NCI-H526 treated with DMSO at 0.1 percent for 48 hours (cell line): ENCODE data around the gene CSNK1A1L.

Experiments
- DNase-seq: peaks from one replicate; lab custom pipeline; 2025; lab: John Stamatoyannopoulos, UW

CSNK1A1L gene

GRCh38 chr13:37105251-37105714, at the start of gene CSNK1A1L:
CSNK1A1L (minus strand) TSS chr13:37105664; CDS start chr13:37105256, 408 bp downstream.
- DNase-seq, result no peak

DNA sequence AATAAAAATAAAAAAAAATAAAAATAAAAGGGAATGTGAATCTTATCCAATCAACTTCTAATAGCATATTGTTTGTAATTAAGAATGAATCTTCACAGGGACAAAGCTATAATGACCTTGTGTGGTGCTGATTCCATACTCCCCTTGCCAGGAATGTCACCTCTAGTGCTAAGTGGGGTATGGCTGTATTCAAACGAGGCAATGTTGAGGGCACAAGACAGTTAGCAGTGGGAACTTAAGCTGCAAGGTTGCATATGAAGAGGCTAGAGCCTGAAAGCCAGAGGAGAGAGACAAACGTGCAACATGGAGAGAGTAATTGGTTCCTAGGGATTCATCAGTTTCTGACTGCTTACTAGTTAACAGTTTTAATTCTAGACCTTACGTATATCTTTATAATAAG, 43.9 kb upstream of the CSNK1A1L start:
- no peak for DNase-seq

DNA sequence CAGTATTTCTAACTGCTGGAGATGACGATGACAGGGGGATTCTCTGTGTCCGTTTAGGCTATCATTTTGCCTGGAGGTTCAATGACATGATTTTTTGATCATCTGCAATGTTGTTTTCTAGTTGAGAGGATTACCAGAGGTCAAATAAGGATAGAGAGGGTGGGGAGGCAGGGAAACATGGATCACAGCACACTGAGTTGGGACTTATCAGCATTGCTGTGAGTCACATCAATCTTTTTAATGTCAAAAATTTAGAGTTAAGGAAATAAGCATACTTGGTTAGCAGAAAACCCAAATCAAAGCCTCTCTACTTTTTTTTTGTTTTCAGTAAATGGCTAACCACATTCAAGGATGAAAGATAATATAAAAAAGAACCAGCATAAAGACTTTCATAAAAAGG, 43.0 kb upstream of the CSNK1A1L start:
- DNase-seq, result no peak

GRCh38 chr13:37144661-37145060, 39.2 kb upstream of the CSNK1A1L start:
- DNase-seq, result no peak

GRCh38 chr13:37143911-37144310, 38.4 kb upstream of the CSNK1A1L start:
- DNase-seq, result no peak

DNA sequence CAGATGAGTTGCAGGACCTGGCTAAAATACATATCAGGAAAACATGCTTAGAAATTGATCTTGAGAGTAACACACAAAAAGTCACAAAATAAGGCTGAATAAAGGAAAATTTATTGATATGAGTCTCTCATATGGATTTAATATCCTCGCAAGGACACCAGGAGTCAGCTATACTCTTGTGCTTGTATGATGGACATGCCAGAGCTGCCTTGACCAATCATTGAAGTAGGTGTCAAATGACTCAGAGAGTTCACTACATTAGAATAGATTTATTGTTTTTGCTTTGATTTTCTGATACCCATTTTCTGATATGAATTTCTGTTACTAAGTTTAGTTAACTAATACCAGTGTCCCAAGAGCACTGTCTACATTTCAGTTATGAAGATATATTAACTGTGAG, 37.4 kb upstream of the CSNK1A1L start:
- DNase-seq, result no peak

DNA sequence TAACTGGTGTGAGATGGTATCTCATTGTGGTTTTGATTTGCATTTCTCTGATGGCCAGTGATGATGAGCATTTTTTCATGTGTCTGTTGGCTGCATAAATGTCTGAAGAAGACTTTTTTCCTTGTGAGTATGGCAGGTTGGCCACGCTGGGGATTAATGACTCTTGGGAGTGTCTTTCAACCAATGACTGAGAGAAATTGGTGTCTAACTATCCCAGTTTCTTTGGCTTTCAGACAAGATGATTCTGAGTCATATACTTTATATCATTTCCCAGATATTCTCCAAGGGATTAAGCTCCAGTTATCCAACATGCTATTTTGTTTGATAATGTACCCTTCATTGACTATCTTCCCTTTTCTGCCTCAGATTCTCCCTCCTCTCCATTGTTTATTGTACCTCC, 35.5 kb upstream of the CSNK1A1L start:
- DNase-seq, result no peak

DNA sequence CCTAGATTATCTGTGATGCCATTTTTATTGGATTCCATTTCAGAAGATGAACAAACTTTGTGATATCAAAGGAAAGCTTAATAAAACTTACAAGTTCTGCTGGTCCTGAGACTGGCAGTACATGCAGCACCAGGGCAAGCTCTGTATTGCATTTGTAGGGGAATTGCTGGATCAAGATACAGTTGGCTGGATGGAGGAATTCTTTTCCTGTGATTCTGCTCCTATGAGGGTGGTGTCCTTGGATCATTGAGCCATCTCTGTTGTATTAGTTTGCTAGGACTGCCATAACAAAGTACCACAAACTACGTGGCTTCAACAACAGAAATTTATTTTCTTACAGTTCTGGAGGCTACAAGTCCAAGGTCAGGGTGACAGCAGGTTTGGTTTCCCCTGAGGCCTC, 33.9 kb upstream of the CSNK1A1L start:
- no peak for DNase-seq

GRCh38 chr13:37138926-37139325, 33.5 kb upstream of the CSNK1A1L start:
- no peak for DNase-seq

GRCh38 chr13:37138169-37138568, 32.7 kb upstream of the CSNK1A1L start:
- no peak for DNase-seq

- DNase-seq, result no peak
These were observed 31.2 kb upstream of the CSNK1A1L start for GRCh38 chr13:37136633-37137032.

DNA sequence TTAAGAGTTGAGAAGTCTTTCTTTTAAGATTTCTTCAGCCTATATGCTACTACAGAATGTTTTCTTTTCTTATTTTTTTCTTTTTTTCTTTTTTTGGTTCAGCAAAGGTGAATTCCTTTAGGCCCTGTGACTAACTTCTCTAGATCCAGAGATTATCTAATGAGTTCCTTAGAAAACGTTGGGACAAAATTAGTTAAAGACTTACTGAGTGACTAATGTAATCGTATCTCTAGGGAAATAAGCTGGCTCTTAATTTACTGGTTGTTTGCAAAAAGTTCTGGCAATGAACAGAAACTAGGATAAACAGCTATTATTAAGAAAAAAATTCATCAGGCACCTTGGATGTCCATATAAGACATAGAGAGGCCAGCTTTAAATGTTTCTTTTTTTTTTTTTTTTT, 30.7 kb upstream of the CSNK1A1L start:
- DNase-seq, result no peak

DNA sequence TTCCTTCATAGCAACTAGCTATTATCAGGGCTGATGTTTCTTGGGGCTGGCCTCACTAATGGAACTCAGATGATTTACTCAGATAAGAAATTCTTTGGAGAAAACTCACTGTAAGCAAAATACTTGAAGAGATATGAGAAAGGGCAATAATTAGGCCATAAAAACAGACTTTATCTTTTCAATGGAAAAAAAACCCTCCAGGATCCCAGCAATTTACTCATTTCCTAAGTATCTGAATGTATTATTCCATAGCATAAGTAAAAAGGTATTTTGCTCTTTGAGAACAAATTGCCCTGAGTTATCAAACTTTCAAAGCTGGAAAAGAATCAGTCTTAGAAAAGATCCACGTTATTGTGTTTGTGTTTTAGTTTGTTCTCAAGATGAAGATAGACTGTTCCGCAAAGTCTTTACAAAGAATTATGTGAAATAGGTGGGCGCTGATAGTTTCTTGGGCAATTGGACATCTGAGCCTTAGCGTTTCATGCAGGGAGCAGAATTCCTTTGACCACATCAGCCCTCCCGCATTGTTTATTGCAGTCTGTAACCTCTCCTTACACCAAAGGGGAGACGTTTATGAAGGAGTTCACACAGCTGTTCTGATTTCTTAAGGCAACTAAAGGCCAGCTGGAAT, 29.1 kb upstream of the CSNK1A1L start:
- DNase-seq, result no peak

DNA sequence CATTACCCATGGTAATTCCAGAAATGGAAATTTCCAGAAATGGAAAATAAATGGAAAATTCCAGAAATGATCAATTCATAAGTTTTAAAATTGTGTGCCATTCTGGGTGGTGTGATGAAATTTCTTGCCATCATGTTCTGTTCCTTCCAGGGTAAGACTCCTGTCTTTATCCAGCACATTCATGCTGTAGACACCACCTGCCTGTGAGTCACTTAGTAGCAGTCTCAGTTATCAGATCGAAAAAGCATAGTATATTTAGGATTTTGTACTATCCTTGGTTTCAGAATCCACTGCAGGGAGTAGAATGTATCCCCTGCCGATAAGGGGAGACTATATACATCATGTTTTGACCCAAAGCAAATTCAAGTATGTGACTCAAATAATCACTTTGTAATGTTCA, 26.7 kb upstream of the CSNK1A1L start:
- DNase-seq, result no peak

- DNase-seq, result no peak
These were observed 25.6 kb upstream of the CSNK1A1L start for GRCh38 chr13:37131092-37131491.

DNA sequence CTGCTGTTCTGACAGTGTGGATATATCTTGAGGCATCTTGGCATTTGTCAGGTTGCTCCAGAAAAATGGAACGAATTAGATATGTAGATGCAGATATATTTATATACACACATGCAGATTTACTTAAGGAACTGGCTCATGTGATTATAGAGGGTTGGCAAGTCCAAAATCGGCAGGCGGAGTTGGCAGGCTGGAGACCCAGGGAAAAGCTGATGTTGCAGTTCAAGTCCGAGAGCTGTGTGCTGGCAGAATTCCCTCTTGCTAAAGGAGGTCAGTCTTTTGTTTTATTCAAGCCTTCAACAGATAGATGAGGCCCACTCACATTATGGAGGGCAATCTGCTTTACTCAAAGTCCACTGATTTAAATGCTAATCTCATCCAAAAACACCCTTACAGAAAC, 24.4 kb upstream of the CSNK1A1L start:
- DNase-seq, result no peak

GRCh38 chr13:37127691-37128241, 22.3 kb upstream of the CSNK1A1L start:
- DNase-seq, result no peak

DNA sequence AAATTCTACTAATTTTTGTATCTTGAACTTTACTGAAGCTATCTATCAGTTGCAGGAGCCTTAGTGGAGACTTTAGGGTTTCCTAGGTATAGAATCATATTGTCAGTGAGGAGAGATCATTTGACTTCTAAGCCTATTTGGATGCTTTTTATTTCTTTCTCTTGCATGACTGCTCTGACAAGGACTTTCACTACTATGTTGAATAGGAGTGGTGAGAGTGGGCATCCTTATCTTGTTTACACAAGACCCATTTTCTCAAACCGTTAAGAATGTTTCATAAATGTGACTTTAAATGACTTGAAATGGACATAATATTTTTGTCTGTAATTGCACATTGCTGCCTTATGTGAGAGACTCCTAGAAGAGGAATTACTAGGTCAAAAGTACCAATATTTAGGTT, 17.9 kb upstream of the CSNK1A1L start:
- no peak for DNase-seq

- no peak for DNase-seq
These were observed 12.6 kb upstream of the CSNK1A1L start for GRCh38 chr13:37118016-37118415.

GRCh38 chr13:37114250-37114649, 8.8 kb upstream of the CSNK1A1L start:
- DNase-seq, result no peak

- no peak for DNase-seq
These were observed 8.1 kb upstream of the CSNK1A1L start for GRCh38 chr13:37113534-37113933.

- peak; percentile 17 for DNase-seq
These were observed 3.7 kb upstream of the CSNK1A1L start for GRCh38 chr13:37109051-37109678.

DNA sequence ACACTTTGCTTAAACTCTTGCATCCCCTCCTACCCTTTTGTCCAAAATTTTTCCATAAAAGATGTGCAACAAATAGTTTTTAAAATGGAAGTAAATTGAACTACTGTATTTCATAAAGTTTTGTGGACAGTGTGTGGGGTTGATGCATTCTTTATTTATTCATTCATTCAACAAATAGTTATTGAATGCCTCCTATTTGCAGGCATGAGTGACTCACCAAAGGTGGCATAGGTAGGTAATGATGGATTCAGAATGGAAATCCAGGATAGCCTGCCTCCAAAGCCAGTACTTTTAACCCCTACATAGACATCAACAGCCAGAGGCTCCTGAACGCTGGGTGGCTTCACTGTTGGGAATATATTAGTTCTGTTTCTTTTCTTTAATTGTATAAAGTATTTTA, 2.4 kb upstream of the CSNK1A1L start:
- DNase-seq, result no peak

GRCh38 chr13:37107456-37107855, 2.0 kb upstream of the CSNK1A1L start:
- DNase-seq, result no peak
